Heart left ventricle (tissue), 16 donors: ENCODE results near the gene GRM7. TPM values are rescaled to one million over a fixed set of nuclear protein-coding genes. Genes with fewer than 3 reads are reported as not detected.

Source experiments
- ATAC-seq, 4 donors: fragments of 200-7000 bp; cut with Tn5 transposase; one replicate each; pipeline ENCODE4 v1.9.1; 2020 to 2022; ENCODE audit warnings: moderate library complexity in 4 of 4, mild to moderate bottlenecking in 3 of 4, moderate number of reproducible peaks in 1 of 4
- DNase-seq, 5 donors: peaks; one replicate each; pipeline ENCODE4 v3.0.0-alpha.2; 2020
- H3K27ac ChIP-seq, 12 donors: fragments of 200-600 bp; sonication (generic) in 4 of 12; one replicate each; pipeline versions ENCODE4 v1.5.0 to v1.8.0; 2016 to 2022; ENCODE audit warnings: mild to moderate bottlenecking in 2 of 12
- H3K27me3 ChIP-seq, 9 donors: fragments of 200-600 bp; sonication (generic) in 2 of 9; one replicate each; pipeline versions ENCODE4 v1.5.1 to v1.8.0; 2016 to 2022; ENCODE audit warnings: mild to moderate bottlenecking in 3 of 9
- H3K36me3 ChIP-seq, 9 donors: fragments of 200-600 bp; sonication (generic) in 2 of 9; one replicate each; pipeline versions ENCODE4 v1.5.0 to v1.8.0; 2018 to 2022; ENCODE audit warnings: mild to moderate bottlenecking in 2 of 9
- H3K4me1 ChIP-seq, 12 donors: fragments of 200-600 bp; sonication (generic) in 4 of 12; one replicate each; pipeline versions ENCODE4 v1.5.0 to v1.8.0; 2016 to 2022; ENCODE audit warnings: mild to moderate bottlenecking in 3 of 12
- H3K4me3 ChIP-seq, 12 donors: fragments of 200-600 bp; sonication (generic) in 4 of 12; one replicate each; pipeline versions ENCODE4 v1.5.0 to v1.8.0; 2017 to 2022; ENCODE audit warnings: mild to moderate bottlenecking in 9 of 12, moderate library complexity in 4 of 12
- H3K9me3 ChIP-seq, 12 donors: fragments of 200-600 bp; sonication (generic) in 4 of 12; one replicate each; pipeline versions ENCODE4 v1.5.0 to v1.8.0; 2016 to 2022; ENCODE audit warnings: mild to moderate bottlenecking in 1 of 12
- POLR2A ChIP-seq, 2 donors: fragments of 450-650 bp; IDR thresholded peaks; one replicate each; pipeline ENCODE4 v1.6.1; 2017; ENCODE audit warnings: antibody characterized with exemption in 2 of 2, mild to moderate bottlenecking in 2 of 2, moderate library complexity in 2 of 2
- WGBS, 4 donors: extraction: QIAGEN DNeasy Blood & Tissue Kit in 2 of 4; methylation state at CpG; one replicate each; pipeline versions ENCODE4 v1.1.5 to v1.1.7; 2013 to 2018; 5-methylcytosine and 5-hydroxymethylcytosine counted together
- intact Hi-C, 10 donors: fragments of 100-400 bp; cut with DNase I; formaldehyde crosslinking; loops; one replicate each; pipeline versions ENCODE4 v1.11.1 to v1.14.2; 2022
- polyA plus RNA-seq, 2 donors: library from polyadenylated mRNA; stranded (reverse); fragments of 200-250 nt; gene quantifications; one replicate each; pipeline ENCODE4 v1.2.3, GENCODE V29; 2013
- total RNA-seq, 9 donors: library from RNA; depleted of rRNA in 2 of 9; stranded (reverse); fragments of >200 nt in 2 of 9; fragmentation: NEBNext Ultra II Directional in 3 of 9; extraction: Animal tissue kit (Norgen Biotek cat#: 25700) in 3 of 9; gene quantifications; one replicate each; pipeline versions ENCODE4 v1.1.0 to v1.2.4, GENCODE V29; 2016 to 2023
- TF ChIP-seq, protein P1 (sequence below), 12 donors: fragments of 200-600 bp; sonication (generic) in 4 of 12; IDR thresholded peaks; one replicate each; pipeline versions ENCODE4 v1.5.0 to v1.8.0; 2018 to 2022; ENCODE audit warnings: antibody characterized with exemption in 12 of 12, mild to moderate bottlenecking in 5 of 12
- donor health status: ischemic (EF 13 %, LVEDD 7.1; RV severe dilation, severe dysfunction).
- donor health status: healthy with polysubstance abuse.
- donor health status: DM: no; HTN: yes; CAD: no.
- donor health status: DM: no; HTN: no; CAD: no.
- donor health status: ischemic (EF 25% LVEDD 6.9; RV normal size, moderate dysfunction).
- donor health status: ischemic (EF 25% LVEDD 5.7; RV mildly dilated, moderate dysfunction).
- donor health status: healthy.
- donor health status: DM: yes; HTN: yes; CAD: no.
- donor health status: ischemic (EF 35%, LVEDD 5.7; RV mildly dilated, moderate dysfunction).
- donor health status: nonischemic (EF 11% LVEDD 7.7; RV severe dilation, severe dysfunction).
- donor health status: DM: yes; HTN: yes; CAD: no.
- donor health status: PGD.
- donor health status: ischemic (EF 29% LVEDD 5.4; RV normal size, mild dysfunction).
- donor health status: nonischemic (EF 23%, LVEDD 6.1; RV moderate dilation, normal function).

The GRM7 gene
- total and polyA plus RNA-seq, 11 donors: not detected

DNA sequence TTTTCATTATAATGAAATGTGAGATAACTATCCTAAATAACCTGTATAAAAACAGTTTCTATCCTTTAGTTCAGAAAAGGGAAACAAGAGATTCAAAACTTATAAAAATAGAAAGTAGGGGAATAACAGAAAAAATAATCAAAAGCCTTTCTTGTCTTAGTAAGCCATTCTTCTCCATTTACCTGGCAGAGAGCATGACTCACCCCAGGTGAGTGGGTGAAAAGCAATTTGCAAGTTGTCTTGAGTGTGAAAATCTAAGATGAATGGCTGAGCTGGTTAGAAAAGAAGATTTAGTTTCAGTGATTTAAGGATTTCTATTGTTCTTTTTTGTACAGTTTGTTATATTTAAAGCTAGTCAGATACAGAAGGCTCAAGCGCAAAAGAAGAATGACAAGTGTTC is 702.0 kb downstream of the GRM7 start:
- H3K9me3 ChIP-seq: no peaks in the 10 kb centered on the region
- no peaks in the 10 kb centered on the region for H3K36me3 ChIP-seq
- TF ChIP-seq, protein P1, sequence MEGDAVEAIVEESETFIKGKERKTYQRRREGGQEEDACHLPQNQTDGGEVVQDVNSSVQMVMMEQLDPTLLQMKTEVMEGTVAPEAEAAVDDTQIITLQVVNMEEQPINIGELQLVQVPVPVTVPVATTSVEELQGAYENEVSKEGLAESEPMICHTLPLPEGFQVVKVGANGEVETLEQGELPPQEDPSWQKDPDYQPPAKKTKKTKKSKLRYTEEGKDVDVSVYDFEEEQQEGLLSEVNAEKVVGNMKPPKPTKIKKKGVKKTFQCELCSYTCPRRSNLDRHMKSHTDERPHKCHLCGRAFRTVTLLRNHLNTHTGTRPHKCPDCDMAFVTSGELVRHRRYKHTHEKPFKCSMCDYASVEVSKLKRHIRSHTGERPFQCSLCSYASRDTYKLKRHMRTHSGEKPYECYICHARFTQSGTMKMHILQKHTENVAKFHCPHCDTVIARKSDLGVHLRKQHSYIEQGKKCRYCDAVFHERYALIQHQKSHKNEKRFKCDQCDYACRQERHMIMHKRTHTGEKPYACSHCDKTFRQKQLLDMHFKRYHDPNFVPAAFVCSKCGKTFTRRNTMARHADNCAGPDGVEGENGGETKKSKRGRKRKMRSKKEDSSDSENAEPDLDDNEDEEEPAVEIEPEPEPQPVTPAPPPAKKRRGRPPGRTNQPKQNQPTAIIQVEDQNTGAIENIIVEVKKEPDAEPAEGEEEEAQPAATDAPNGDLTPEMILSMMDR (IDR thresholded peaks at IDR 0.05): no peak
- TF ChIP-seq POLR2A (IDR thresholded peaks at IDR 0.05): no peak
- DNase-seq (no peak), ATAC-seq (no peak)
- 41 to 94% (median 47%) methylated on average over 1 of the region's 1 CpG for WGBS, 4 donors
- no peaks in the 10 kb centered on the region for H3K4me1 ChIP-seq
- H3K4me3 ChIP-seq: no peak overlapping the region
- no peaks in the 10 kb centered on the region for H3K27me3 ChIP-seq
- H3K27ac ChIP-seq: no peak overlapping the region
- intact Hi-C loops: no loop called here

DNA sequence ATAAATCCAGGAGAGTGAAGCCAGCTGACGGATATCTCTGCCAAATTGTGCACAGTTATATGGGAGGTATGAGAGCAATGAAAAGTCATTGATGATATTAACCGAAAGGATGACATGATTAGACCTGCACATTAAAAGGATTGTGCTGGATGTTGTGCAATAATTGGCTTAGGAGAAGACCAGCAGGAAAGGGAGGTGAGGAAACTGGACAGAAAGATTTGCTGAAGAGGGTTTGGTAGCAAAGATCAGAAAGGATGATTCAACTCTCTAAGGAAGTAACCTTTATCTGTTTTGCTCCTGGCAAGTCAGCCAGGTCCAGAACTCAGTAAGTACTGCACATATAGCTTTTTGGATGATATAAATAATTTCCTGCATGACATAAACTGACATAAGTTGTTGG is 704.7 kb downstream of the GRM7 start:
- TF ChIP-seq, protein P1 (IDR thresholded peaks at IDR 0.05): no peak
- no peak for TF ChIP-seq POLR2A (IDR thresholded peaks at IDR 0.05)
- no peak for DNase-seq
- intact Hi-C loops: no loop called here
- no peak for ATAC-seq
- no peak overlapping the region for H3K4me3 ChIP-seq
- no peaks in the 10 kb centered on the region for H3K36me3 ChIP-seq
- H3K27me3 ChIP-seq: no peaks in the 10 kb centered on the region
- H3K27ac ChIP-seq: no peak overlapping the region
- H3K4me1 ChIP-seq: no peaks in the 10 kb centered on the region
- H3K9me3 ChIP-seq: peaks cover 0 to 3% (median 0%) of the 10 kb centered on the region in 12 donors
- WGBS, 4 donors: 61 to 74% (median 68%) methylated on average over 2 of the region's 2 CpGs

DNA sequence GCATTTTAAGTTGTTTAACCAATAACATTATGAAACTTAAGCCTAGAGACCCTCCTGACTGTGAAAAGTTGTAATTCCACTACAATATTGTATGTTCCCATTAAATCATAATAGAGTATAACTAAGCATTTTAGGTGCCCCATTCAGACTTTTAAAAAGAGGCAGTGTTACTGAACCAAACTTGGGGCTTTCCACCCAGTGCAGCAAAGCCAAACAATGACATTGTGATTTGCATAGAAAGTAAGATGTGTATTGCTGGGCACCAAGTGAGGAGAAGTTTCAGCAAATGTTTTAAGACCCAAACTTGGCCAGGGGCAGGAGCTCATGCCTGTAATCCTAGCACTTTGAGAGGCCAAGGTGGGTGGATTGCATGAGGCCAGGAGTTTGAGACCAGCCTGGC is 706.2 kb downstream of the GRM7 start:
- H3K36me3 ChIP-seq: no peaks in the 10 kb centered on the region
- H3K4me1 ChIP-seq: no peaks in the 10 kb centered on the region
- no peak overlapping the region for H3K27ac ChIP-seq
- no peak overlapping the region for H3K4me3 ChIP-seq
- DNase-seq: no peak
- no peaks in the 10 kb centered on the region for H3K27me3 ChIP-seq
- no peak for ATAC-seq
- no peak for TF ChIP-seq POLR2A (IDR thresholded peaks at IDR 0.05)
- TF ChIP-seq, protein P1 (IDR thresholded peaks at IDR 0.05): no peak
- H3K9me3 ChIP-seq: peaks cover 0 to 15% (median 0%) of the 10 kb centered on the region in 12 donors
- intact Hi-C loops: no loop called here

DNA sequence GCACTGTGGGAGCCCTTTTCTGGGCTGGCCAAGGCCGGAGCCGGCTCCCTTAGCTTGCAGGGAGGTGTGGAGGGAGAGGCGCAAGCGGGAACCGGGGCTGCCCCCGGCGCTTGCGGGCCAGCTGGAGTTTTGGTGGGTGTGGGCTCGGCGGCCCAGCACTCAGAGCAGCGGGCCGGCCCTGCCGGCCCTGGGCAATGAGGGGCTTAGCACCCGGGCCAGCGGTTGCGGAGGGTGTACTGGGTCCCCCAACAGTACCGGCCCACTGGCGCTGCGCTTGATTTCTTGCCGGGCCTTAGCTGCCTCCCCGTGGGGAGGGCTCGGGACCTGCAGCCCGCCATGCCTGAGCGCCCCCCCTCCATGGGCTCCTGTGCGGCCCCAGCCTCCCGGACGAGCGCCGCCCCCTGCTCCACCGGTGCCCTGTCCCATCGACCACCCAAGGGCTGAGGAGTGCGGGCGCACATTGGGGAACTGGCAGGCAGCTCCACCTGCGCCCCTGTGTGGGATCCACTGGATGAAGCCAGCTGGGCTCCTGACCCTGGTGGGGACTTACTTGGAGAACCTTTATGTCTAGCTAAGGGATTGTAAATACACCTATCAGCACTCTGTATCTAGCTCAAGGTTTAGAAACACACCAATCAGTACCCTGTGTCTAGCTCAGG is 707.7 kb downstream of the GRM7 start:
- DNase-seq (no peak), ATAC-seq (no peak)
- Histone ChIP-seq H3K9me3 (peaks cover 0 to 15% (median 0%) of the 10 kb centered on the region in 12 donors), H3K27ac (no peak overlapping the region), H3K4me1 (no peaks in the 10 kb centered on the region), H3K27me3 (no peaks in the 10 kb centered on the region), H3K36me3 (no peaks in the 10 kb centered on the region), H3K4me3 (no peak overlapping the region)
- TF ChIP-seq, protein P1 (IDR thresholded peaks at IDR 0.05): no peak
- TF ChIP-seq POLR2A (IDR thresholded peaks at IDR 0.05): no peak
- intact Hi-C loops: no loop called here
- WGBS, 4 donors: 96 to 99% (median 97%) methylated on average over 11 to 34 of the region's 34 CpGs
